Lung (tissue), 12 donors: ENCODE results near the gene SLC16A10. TPM values are rescaled to one million over a fixed set of nuclear protein-coding genes. Genes with fewer than 3 reads are reported as not detected.

Experiments
- ATAC-seq: fragments of 200-7000 bp; cut with Tn5 transposase; one replicate; pipeline ENCODE4 v1.9.1; 2020; ENCODE audit warnings: moderate number of reproducible peaks; ENCODE audit not compliant: insufficient read depth, low FRiP score
- DNase-seq, 3 donors: peaks; one replicate each; pipeline ENCODE4 v3.0.0-alpha.2; 2013 to 2017
- H3K27ac ChIP-seq, 2 donors: one replicate each; pipeline ENCODE4 v1.5.1; 2013; ENCODE audit warnings: mild to moderate bottlenecking in 2 of 2, moderate library complexity in 2 of 2, control low read depth in 1 of 2, inconsistent platforms in 1 of 2, low read depth in 1 of 2, low read length in 1 of 2
- H3K27me3 ChIP-seq, 3 donors: one replicate each; pipeline ENCODE4 v1.5.1; 2013; ENCODE audit warnings: low read length in 2 of 3; ENCODE audit not compliant: control insufficient read depth in 3 of 3, insufficient read depth in 3 of 3
- H3K36me3 ChIP-seq, 4 donors: one replicate each; pipeline ENCODE4 v1.5.1; 2013; ENCODE audit warnings: low read length in 4 of 4, mild to moderate bottlenecking in 1 of 4, moderate library complexity in 1 of 4; ENCODE audit not compliant: control insufficient read depth in 4 of 4, insufficient read depth in 4 of 4
- H3K4me1 ChIP-seq, 5 donors: one replicate each; pipeline ENCODE4 v1.5.1; 2013; ENCODE audit warnings: low read length in 5 of 5, mild to moderate bottlenecking in 2 of 5, moderate library complexity in 1 of 5; ENCODE audit not compliant: control insufficient read depth in 5 of 5, insufficient read depth in 5 of 5
- H3K4me3 ChIP-seq: one replicate; pipeline ENCODE4 v1.5.1; 2013; ENCODE audit warnings: mild to moderate bottlenecking, control low read depth, moderate library complexity
- H3K9ac ChIP-seq, 2 donors: one replicate each; pipeline ENCODE4 v1.5.1; 2013; ENCODE audit warnings: low read length in 2 of 2, control low read depth in 1 of 2; ENCODE audit not compliant: insufficient read depth in 1 of 2
- H3K9me3 ChIP-seq, 4 donors: one replicate each; pipeline ENCODE4 v1.5.1; 2013; ENCODE audit warnings: low read length in 3 of 4, mild to moderate bottlenecking in 1 of 4, moderate library complexity in 1 of 4; ENCODE audit not compliant: control insufficient read depth in 4 of 4, insufficient read depth in 3 of 4
- WGBS, 2 donors: extraction: QIAGEN DNeasy Blood & Tissue Kit; methylation state at CpG; one replicate each; pipeline ENCODE4 v1.1.7; 2013; 5-methylcytosine and 5-hydroxymethylcytosine counted together
- polyA plus RNA-seq, 2 donors: library from polyadenylated mRNA; stranded (reverse); fragments of 200-250 nt; gene quantifications; one replicate each; pipeline ENCODE4 v1.2.1, GENCODE V29; 2013
- total RNA-seq, 2 donors: library from RNA; depleted of rRNA in 1 of 2; stranded (reverse); fragments of >200 nt in 1 of 2; gene quantifications; one replicate each; pipeline ENCODE4 v1.2.1, GENCODE V29; 2014 to 2021
- TF ChIP-seq, protein P1 (sequence below): IDR thresholded peaks from 2 replicates; pipeline ENCODE4 v1.5.1; 2012; ENCODE audit warnings: mild to moderate bottlenecking; ENCODE audit errors: control extremely low read depth, extremely low read depth
- donor health status: control.
- donor health status: control.
- donor health status: Bipolar disorder and iron deficiency.
- donor health status: healthy.
- donor health status: DM: yes; HTN: yes; CAD: no.

SLC16A10 gene
- total and polyA plus RNA-seq, 4 donors = 2.0 to 10.5 (median 9.6) TPM

- Histone ChIP-seq H3K27me3 (no peaks in the 10 kb centered on the region), H3K9ac (no peak overlapping the region), H3K27ac (no peak overlapping the region), H3K9me3 (peaks cover 0 to 3% (median 0%) of the 10 kb centered on the region in 4 donors), H3K4me1 (peaks cover 0 to 2% (median 0%) of the 10 kb centered on the region in 5 donors), H3K36me3 (peaks cover 12 to 31% (median 18%) of the 10 kb centered on the region in 4 donors), H3K4me3 (no peak overlapping the region)
- TF ChIP-seq, protein P1, sequence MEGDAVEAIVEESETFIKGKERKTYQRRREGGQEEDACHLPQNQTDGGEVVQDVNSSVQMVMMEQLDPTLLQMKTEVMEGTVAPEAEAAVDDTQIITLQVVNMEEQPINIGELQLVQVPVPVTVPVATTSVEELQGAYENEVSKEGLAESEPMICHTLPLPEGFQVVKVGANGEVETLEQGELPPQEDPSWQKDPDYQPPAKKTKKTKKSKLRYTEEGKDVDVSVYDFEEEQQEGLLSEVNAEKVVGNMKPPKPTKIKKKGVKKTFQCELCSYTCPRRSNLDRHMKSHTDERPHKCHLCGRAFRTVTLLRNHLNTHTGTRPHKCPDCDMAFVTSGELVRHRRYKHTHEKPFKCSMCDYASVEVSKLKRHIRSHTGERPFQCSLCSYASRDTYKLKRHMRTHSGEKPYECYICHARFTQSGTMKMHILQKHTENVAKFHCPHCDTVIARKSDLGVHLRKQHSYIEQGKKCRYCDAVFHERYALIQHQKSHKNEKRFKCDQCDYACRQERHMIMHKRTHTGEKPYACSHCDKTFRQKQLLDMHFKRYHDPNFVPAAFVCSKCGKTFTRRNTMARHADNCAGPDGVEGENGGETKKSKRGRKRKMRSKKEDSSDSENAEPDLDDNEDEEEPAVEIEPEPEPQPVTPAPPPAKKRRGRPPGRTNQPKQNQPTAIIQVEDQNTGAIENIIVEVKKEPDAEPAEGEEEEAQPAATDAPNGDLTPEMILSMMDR = no peak
- 94 to 96% methylated on average over 6 of the region's 6 CpGs for WGBS, 2 donors
- no peak for ATAC-seq
- DNase-seq = no peak
Measured at GRCh38 chr6:111265842-111266241, 178.5 kb downstream of the SLC16A10 start.

GRCh38 chr6:111266276-111266675, 179.0 kb downstream of the SLC16A10 start:
- DNase-seq = no peak
- H3K9me3 ChIP-seq = peaks cover 0 to 3% (median 0%) of the 10 kb centered on the region in 4 donors
- H3K27me3 ChIP-seq = no peaks in the 10 kb centered on the region
- TF ChIP-seq, protein P1 = no peak
- no peak overlapping the region for H3K27ac ChIP-seq
- no peak for ATAC-seq
- H3K9ac ChIP-seq = no peak overlapping the region
- WGBS, 2 donors = 92% methylated on average over 2 of the region's 2 CpGs
- no peak overlapping the region for H3K4me3 ChIP-seq
- peaks cover 12 to 31% (median 18%) of the 10 kb centered on the region in 4 donors for H3K36me3 ChIP-seq
- H3K4me1 ChIP-seq = no peaks in the 10 kb centered on the region

GRCh38 chr6:111267764-111268333, 180.5 kb downstream of the SLC16A10 start:
- ATAC-seq (no peak), DNase-seq (no peak)
- Histone ChIP-seq H3K4me3 (no peak overlapping the region), H3K4me1 (no peaks in the 10 kb centered on the region), H3K9me3 (peaks cover 0 to 3% (median 0%) of the 10 kb centered on the region in 4 donors), H3K36me3 (peaks cover 12 to 32% (median 18%) of the 10 kb centered on the region in 4 donors), H3K27ac (no peak overlapping the region), H3K9ac (no peak overlapping the region), H3K27me3 (no peaks in the 10 kb centered on the region)
- WGBS, 2 donors = 92 to 95% methylated on average over 7 of the region's 7 CpGs
- TF ChIP-seq, protein P1 = no peak
